ENCODE measurements around the gene OR6Y1.

OR6Y1 gene, protein sequence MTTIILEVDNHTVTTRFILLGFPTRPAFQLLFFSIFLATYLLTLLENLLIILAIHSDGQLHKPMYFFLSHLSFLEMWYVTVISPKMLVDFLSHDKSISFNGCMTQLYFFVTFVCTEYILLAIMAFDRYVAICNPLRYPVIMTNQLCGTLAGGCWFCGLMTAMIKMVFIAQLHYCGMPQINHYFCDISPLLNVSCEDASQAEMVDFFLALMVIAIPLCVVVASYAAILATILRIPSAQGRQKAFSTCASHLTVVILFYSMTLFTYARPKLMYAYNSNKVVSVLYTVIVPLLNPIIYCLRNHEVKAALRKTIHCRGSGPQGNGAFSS

DNA sequence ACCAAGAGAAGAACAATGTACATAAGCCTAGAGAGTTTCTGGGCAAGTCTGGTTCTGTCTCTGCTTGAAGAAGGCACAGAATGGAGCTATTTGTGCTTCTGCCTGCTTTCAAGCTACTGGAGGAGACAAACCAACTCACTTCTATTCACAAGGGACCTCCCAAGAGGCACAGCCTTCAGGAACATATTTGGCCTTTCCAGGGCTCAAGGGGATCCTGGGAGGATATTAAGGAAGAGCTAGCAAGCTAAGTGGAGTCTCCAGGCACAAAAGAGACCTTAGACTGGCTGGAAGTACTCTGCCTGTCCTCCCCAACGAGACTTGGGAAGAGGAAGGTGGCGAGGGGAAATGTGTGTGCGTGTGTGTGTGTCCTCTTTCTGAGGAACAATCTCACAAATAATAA is at the start of gene OR6Y1:
Gene OR6Y1 (minus strand): TSS at position 54 of the 400 bp plus-strand sequence. CDS start 6,300 bp downstream, outside the sequence.
- DNase-seq: no peak

DNA sequence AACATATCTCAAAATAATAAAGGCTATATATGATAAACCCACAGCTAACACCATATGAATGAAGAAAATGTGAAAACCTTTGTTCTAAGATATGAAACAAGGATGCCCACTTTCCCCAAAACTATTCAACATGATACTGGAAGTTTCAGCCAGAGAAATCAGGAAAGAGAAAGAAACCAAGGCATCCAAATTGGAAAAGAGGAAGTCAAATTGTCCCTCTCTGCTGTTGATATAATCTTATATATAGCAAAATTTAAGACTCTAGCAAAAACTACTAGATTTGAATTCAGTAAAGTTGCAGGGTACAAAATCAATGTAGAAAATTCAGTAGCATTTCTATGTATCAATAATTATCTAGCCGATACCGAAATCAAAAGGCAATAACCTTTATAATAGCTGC is 46.5 kb upstream of the OR6Y1 start:
- DNase-seq: no peak

DNA sequence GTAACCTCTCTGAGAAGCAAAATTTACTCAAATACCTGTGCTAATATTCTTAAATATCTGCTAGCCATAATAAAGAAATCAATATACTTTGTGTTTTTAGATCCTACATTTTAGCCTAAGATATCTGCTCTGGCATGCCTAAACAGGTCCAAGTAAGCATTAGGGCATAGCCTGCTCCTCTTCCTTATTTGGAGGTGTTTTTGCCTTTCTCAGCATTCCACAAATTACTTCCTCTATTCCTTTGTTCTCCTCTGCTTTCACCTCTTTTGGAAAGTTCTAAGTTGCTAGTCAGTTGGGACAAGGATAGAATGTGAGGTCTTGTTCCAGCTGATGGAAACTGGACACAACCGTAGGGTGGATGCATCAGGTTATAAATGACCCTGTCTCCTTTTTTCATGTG is 32.7 kb upstream of the OR6Y1 start:
- DNase-seq: no peak

DNA sequence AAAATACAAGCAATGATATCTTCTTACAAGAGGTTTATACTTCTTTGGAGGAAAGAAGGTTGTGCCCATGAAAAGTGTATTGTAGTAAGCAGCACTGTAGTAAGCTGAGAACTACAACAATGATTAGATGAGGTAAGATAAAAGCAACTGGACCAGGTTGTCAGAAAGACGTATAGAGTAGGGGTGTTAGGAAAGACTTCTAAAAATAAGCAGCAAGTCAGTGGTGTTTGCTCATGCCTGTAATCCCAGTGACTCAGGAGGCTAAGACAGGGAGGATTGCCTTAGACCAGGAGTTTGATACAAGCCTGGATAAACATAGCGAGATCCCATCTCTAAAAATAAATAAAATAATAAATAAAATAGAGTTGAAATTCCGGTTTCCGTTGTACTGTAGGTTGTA is 29.8 kb upstream of the OR6Y1 start:
- DNase-seq: no peak

DNA sequence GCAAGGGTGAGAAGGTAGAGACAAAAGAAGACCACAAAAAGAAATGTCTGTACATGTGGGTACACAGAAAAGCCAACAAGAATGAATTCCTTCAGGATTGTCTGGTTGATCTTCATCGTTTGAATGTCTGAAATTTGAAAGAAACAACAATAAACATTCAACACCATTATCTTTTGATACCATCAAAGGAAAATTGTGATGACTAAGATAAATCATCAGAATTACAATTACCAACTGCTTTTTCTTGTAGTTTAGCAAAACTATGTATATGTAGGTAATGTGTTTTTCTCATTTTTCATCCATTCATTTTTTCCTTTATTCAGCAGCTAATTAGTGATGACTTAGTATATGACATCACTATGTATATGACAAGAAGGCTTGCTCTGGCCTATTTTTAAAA is 25.5 kb upstream of the OR6Y1 start, which contains the start of gene OR10X1:
Gene OR10X1 (minus strand): TSS at position 167 of the 400 bp plus-strand sequence. CDS start 0 bp downstream, at position 167.
- DNase-seq: no peak

DNA sequence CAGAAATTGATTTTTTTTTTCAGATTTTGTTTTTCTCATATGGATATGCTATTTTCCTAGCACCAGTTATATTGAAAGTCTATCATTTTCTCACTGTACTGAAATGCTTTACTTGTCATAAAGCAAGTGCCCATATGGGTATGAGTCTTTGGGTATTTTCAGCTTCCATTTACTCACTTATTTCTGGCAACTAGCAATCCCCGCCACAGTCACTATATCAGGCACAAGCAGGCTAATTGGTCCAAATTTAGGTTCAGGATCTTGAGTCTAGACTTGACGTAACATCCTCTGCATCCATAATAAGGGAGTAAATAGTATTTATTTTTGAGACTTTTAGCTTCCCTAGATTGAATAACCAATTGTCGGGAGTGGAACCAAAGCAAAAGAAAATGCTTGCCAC is 23.4 kb upstream of the OR6Y1 start:
- DNase-seq: no peak

DNA sequence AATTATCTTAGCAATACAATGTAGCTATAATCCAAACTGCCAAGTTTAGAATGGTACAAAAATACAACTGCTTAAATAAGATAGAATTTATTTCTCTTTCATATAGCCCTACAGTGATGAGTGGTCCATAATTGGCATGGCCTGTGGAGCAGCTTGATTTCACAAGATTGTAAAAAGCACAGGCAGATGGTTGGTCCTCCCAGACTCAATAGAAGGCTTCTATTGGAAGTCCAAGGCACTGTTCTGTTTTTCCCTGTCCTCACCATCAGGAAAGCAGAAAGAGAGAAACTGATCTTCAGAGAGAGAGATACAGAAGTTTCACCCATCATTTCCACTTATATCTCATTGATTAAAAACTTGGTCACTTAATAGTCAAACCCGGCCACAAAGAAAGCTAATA is 18.0 kb upstream of the OR6Y1 start:
- DNase-seq: no peak

DNA sequence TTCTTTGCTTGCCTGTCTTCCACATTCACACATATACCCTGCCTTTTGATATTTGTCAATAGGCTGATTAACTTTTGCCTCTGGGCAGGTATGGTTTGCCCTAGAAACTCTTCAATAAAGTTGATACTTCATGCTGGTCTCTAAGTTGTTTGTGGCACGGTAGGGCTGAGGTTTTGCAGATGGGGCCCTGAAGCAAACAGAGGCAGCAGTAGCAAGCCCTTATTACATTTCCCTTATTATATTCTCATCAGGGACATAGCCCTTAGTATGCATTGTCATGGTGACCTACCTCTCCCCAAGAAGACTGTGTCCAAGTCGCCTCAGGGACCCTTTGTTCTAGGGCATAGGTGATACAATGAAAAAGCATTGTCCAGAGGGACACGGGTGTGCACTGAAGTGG is 16.3 kb upstream of the OR6Y1 start, which contains the start of gene OR6P1:
Gene OR6P1 (minus strand): TSS at position 101 of the 400 bp plus-strand sequence. CDS start 6,976 bp downstream, outside the sequence.
- DNase-seq: no peak

DNA sequence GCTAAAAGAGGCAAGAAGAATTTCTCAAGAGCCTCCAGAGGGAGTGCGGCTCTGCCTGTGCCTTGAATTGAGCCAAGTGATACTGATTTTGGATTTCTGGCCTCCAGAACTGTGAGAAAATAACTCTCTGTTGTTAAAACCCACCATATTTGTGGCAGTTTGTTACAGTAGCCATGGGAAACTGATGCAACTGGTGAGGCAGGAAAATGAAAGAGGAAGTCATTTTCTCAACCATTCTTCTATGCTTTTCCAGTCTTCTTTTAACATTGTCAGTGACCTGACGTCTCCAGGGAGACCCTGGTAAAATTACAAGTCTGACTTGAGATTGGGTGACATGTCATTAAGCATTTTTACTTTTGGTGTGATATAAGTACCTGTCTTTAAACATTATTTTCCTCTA is 10.4 kb upstream of the OR6Y1 start:
- DNase-seq: no peak

DNA sequence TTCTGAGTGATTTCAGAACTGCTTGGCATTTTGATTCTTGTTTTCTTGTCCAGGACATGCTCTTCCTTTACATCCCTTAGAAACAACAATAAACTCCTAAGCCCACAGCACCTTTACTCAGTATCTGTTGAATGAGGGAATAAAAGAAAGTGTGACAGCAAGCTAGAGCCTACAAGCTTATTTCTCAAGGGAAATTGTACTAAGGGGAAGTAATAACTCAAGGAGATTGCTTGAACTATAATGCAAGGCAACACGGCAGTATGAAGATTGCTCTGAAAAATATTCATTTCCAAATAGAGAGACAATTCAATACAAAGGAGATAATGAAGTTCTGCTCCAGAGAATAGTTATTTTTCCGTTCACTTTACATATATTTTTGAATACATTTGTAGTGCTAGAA is 9.6 kb upstream of the OR6Y1 start:
- DNase-seq: no peak

DNA sequence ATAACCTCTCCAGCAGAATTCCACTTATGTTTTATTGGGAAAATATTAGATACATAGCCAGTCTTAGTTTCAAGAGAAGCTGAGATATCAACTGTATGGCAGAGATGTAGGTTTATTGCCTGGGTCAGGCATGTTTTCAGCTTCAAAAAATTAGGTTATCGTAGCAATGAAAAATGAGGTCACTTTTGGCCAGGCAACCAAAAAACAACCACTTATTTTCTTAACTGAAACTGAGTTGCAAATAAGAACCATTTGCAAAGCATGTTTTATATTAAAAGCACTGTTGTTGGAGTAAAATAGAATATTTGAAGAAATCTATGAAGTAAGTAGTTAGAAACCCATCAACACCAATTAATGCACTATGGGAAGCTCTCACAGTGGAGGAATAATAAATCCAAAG is 5.5 kb upstream of the OR6Y1 start:
- DNase-seq: no peak

DNA sequence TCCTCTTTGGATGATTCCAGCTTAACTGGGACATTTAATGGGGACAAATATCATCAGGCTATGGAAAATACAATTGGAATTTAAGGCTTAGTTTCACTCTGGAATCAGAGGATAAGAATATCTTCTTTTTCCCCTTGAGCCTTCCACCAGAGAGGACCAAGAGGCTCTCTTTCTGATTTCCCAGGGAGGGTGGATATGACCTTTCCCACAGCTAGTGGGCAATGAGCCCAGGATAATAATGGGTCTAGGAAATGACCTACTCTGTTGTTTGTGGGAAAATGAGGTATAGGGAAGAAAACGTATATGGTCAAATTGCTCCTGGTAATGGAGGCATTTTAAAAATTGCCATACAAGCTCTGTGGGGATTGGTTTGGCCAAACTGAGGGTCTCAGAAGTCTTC is 1.9 kb downstream of the OR6Y1 start:
- DNase-seq: no peak

DNA sequence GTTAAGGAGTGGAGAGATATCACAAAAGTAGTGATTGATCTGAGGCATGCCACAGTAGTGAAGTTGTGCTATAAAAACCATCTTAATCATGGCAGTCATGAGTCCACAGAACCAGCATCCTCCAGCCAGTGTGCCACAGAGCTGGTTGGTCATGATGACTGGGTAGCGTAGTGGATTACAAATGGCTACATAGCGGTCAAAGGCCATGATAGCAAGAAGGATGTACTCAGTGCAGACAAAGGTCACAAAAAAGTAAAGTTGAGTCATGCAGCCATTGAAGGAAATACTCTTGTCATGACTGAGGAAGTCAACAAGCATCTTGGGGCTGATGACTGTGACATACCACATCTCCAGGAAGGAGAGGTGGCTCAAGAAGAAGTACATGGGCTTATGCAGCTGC is 6.7 kb downstream of the OR6Y1 start:
- DNase-seq: no peak

DNA sequence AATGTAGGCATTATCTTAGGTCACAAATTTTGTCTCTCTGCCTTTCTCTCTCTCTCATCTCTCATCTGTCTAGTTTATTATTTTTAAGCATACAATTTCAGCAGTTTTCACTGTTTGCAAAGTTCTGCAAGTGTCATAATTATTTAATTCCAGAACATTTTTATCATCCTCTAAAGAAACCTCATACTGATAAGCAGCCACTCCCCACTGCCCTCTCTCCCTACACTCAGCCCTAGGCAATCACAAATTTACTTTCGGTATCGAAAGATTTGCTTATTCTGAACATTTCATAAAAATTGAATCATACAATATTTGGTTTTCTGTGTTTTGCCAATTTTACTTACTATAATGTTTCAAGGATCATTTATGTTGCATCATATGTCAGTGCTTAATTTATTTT is 16.6 kb downstream of the OR6Y1 start:
- no peak for DNase-seq

DNA sequence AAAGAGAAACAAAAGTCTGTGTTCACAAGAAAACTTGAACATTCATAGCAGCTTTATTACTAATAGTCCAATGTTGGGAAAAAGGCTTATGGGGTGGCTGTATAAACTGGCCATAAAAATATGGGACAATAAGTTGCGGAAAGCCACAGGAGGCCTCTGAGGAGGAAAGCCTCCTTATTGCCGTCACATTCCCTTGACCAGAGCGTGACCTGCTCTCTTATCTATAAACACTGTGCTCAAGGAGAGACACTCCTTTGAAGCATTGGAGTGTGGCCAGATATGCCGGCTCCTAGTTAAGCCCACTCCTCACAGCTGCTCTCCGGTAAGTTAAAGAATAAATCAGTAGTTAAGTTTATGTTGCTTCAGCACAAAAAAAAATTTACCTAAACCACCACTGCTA is 19.7 kb downstream of the OR6Y1 start:
- no peak for DNase-seq

DNA sequence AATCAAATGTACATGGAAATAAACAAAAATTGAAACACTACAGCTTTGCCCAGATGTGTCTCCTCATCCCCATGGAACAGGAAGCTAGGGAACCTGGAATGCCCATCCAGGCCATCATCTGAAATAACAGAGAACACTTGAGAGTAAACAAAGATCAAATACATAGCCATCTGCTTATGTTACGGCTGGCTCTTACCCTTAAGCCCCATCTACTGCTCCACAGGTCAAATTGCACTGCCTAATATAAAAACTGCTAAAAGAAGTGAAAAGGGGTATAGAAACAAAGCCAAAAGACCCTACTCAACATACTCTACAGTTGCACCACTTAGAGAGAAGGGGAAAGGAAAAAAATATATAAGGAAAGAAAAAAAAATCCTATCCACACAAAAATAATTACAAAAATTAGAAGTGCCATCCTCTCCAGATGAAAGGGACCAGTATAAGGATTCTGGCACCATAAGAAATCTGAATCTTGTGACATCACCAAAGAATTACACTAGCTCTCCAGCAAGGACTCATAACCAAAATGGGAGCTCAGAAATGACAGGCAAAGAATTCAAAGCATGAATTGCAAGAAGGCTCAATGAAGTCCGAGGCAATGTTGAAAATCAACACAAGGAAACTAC is 26.9 kb downstream of the OR6Y1 start:
- no peak for DNase-seq

DNA sequence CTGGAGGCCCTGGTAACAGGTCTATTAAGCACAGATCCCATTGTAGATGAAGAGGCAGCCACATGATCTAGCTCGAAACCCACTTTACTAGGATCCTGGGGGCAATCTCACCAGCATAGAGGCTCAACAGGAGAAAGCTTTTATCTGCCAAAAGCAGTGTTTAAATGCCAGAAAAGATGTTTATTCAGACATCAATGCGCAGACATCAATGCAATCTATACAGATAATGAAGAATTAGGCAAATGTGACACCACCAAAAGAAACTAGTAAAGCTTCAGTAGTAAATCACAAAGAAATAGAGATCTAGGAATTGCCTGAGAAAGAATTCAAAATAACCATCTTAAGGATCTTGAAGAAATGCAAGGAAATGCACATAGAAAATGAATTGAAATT is 32.5 kb downstream of the OR6Y1 start:
- no peak for DNase-seq

DNA sequence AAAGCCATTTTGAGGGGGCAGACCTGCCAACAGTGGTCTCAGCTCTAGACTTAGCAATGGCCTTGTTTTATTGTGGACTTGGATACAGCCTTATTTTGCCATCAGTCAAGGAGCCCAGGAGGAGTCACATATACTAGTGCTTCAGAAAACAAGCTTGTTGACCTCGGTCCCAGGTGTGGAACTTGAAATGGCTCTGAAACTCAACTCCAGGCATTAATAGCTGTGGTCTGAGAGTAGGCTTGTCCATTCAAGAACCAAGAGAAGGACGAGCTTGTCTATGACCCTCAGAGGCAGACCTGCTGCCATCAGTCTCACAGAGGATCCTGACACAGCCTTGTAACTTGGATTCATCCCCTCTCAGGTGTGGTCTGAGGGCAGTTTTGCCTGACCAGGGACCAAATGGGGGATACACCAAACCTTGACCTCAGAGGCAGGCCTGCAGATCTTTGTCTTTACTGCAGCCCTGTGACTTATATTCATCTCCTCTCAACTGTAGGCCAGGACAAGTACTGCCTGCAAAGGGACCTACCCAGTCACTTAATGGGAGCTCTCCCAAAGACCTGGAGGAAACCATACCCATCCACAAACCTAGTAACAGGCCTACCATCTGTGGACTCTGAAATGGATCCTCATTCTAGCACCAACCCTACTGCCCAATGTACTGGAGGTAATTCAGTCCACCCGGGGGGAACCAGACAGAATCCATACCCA is 33.1 kb downstream of the OR6Y1 start:
- DNase-seq: no peak

DNA sequence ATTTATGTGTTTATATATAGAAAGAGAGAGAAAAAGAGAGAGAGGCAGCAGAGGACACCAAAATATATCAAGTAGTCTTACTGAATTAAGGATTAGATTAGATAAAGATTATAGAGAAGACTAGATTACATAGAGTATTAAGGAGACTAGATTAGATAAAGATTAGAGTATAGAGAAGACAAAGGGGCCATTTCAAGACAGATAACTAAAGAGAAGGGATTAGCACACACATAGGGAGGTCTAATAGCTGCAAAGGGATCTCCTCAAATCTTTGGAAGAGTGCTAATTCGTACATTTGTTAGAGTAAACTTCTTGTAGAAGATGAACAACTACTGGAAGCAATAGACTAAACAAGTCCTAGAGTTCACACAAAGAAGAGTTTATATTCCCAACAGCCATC is 34.2 kb downstream of the OR6Y1 start:
- no peak for DNase-seq

DNA sequence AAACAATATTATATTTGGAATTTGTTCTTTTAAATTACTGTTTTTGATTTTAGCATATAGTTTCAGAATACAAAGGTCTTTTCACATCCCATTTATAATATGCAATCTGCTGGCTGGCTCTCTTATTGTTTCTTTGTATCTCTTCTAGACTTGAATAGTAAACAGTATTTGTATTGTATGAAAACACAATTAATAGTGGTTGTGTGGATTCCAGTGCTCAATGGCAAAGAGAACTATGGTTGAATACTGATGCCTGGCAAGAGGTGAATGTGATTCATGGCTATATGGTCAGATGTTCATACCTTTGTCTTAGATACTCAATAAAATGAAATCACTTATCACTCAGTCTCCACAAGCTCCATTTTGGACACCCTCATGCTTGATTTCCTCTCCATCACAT is 37.2 kb downstream of the OR6Y1 start:
- no peak for DNase-seq

DNA sequence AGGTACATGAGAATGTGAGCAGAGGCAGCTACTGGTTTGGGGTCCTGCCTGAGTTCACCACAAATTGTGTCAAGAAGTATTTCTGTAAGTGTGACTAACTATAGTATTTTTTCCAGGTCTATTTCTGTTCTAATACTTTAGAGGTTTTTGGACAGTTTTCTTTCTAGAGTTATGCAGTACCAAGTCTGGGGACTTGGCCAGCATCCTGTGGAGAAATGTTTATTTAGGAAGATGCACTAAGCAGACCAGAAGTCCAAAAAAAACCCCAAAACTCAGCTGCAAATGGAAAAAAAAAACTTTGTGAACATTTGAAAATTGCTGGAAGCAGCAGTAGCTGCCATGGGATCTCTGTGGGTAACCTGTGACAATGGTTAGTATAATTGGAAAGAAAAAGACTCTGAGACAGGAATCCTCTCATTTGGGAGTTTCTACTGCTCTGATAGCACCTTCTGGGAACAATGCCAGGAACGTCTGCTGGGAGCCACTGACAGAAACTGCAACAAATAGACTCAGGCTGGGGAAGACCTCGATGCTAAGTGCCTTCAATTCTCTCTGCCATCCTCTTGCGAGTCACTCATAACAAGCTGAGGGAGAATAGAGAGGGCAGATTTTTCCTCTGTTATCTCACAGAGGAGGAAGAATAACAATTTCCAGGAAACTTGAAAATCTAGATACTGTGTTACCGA is 44.6 kb downstream of the OR6Y1 start:
- no peak for DNase-seq

DNA sequence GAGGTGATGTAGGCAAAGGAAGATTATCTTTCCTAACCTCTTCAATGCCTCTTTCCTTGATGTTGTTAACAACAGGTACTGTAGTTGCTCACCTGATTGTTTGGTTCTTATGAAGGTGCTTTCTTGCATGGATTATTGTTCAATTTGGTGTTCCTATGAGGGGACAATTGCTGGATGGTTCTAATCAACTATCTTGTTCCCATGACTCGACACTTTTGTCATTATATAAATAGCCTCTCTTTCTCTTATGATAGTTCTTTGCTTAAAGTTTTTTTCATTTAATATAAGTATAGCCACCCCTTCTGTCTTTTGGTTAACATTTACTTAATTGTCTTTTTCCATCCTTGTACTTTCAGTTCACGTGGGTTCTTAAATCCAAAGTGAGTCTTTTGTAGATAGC is 46.7 kb downstream of the OR6Y1 start:
- DNase-seq: no peak

DNA sequence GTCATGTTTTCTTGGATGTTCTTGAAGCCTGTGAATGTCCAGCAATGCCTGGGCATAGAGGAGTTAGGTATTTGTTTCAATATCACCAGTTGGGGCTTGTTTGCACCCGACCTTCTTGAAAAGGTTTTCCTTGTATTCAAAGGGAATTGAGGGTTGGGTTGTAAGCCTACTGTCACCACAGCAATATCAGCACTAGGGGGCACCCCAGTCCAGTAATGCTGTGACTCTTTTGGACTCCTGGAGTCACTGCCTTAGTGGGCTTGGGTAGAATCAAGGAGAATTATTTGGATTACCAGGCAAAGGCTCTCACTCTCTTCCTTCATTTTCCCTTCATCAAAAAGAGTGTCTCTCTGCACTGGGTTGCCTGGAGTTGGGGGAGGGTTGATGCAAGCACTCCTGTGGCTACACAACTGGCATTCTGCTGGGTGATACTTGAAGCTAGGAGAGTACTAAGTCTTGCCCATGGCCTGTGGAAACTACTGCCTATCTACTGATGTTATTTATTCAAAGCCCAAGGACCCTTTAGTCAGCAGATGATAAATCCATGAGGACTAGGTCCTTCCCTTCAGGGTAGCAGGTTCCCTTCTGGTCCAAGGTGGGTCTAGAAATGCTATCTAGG is 47.7 kb downstream of the OR6Y1 start:
- DNase-seq: no peak

Measured in cortex of kidney (tissue), 1 donor.